GM12878 (cell line): ENCODE measurements around the gene RGS6. TPM values are rescaled to one million over a fixed set of nuclear protein-coding genes. Genes with fewer than 3 reads are reported as not detected.

ENCODE experiments used
- ATAC-seq: fragments of 200-7000 bp; cut with Tn5 transposase; 3 replicates; pipeline ENCODE4 v1.9.1; 2020; ENCODE audit warnings: mild to moderate bottlenecking, moderate library complexity
- BruUV-seq: library from RNA; stranded (reverse); fragments of 400-500 nt; replicated peaks from 2 replicates; lab custom pipeline; 2021; lab: Mats Ljungman, UMichigan
- CTCF ChIA-PET: fragments of 300-600 bp; sonication (Branson Sonifier 250); formaldehyde crosslinking; extraction: SDS; loops from one replicate; lab custom pipeline; 2021; ENCODE audit warnings: inconsistent platforms; lab: Yijun Ruan, JAX
- POLR2A ChIA-PET: fragments of 350-600 bp; formaldehyde crosslinking; extraction: SDS; loops from one replicate; lab custom pipeline; 2021; ENCODE audit warnings: inconsistent platforms; lab: Charles Lee
- RAD21 ChIA-PET: fragments of 300-600 bp; sonication (Branson Sonifier 250); formaldehyde crosslinking; loops from one replicate; lab custom pipeline; 2023; ENCODE audit warnings: antibody characterized with exemption; ENCODE audit not compliant: unreplicated experiment; lab: Charles Lee
- SMC1A ChIA-PET: fragments of 300-600 bp; sonication (Branson Sonifier 250); formaldehyde crosslinking; loops from one replicate; lab custom pipeline; 2023; ENCODE audit not compliant: unreplicated experiment, uncharacterized antibody; lab: Charles Lee
- DNase-seq: peaks from one replicate; pipeline ENCODE4 v3.0.0-alpha.2; 2011; ENCODE audit warnings: low read depth, low spot score
- FAIRE-seq: peaks from 3 replicates; lab custom pipeline; 2011; peaks lifted over from hg19 to GRCh38; lab: Jason Lieb, UNC
- H2AFZ ChIP-seq: 2 replicates; pipeline ENCODE4 v1.6.0; 2011; ENCODE audit warnings: low read depth, low read length, control low read depth; ENCODE audit not compliant: control insufficient read depth
- H3K27ac ChIP-seq: 2 replicates; pipeline ENCODE4 v1.5.1; 2011; ENCODE audit warnings: control low read depth; ENCODE audit not compliant: control insufficient read depth, insufficient read depth
- H3K27me3 ChIP-seq, 2 experiments: replicated peaks in 1 of 2; 2 replicates each; pipeline versions ENCODE4 v1.6.0 to v1.6.1; 2011; ENCODE audit warnings: low read length in 1 of 2; ENCODE audit not compliant: control insufficient read depth in 2 of 2, insufficient read depth in 2 of 2
- H3K36me3 ChIP-seq, 2 experiments: 2 replicates each; pipeline ENCODE4 v1.5.1; 2011; ENCODE audit warnings: low read length in 1 of 2; ENCODE audit not compliant: control insufficient read depth in 2 of 2, insufficient read depth in 2 of 2
- H3K4me1 ChIP-seq: 2 replicates; pipeline ENCODE4 v1.6.1; 2011; ENCODE audit warnings: mild to moderate bottlenecking, low read length, moderate library complexity, mixed read lengths; ENCODE audit not compliant: control insufficient read depth, insufficient read depth
- H3K4me2 ChIP-seq: 2 replicates; pipeline ENCODE4 v1.6.0; 2011; ENCODE audit warnings: control low read depth; ENCODE audit not compliant: control insufficient read depth, insufficient read depth
- H3K4me3 ChIP-seq: fragments of 200-600 bp; sonication (generic); 2 replicates; pipeline ENCODE4 v1.5.1; 2016
- H3K79me2 ChIP-seq: 2 replicates; pipeline ENCODE4 v1.6.0; 2011; ENCODE audit warnings: low read length; ENCODE audit not compliant: control insufficient read depth, insufficient read depth
- H3K9ac ChIP-seq: 2 replicates; pipeline ENCODE4 v1.8.0; 2011; ENCODE audit warnings: low read length, control low read depth, mixed read lengths; ENCODE audit not compliant: control insufficient read depth, insufficient read depth
- H3K9me3 ChIP-seq: replicated peaks from 3 replicates; pipeline ENCODE4 v1.5.1; 2011; ENCODE audit warnings: mild to moderate bottlenecking, low read length; ENCODE audit not compliant: control insufficient read depth, insufficient read depth
- H4K20me1 ChIP-seq: 2 replicates; pipeline ENCODE4 v1.6.0; 2011; ENCODE audit not compliant: control insufficient read depth, insufficient read depth
- FOXK2 ChIP-seq: fragments of 450-650 bp; IDR thresholded peaks from 2 replicates; pipeline ENCODE4 v1.6.1; 2017; ENCODE audit warnings: mild to moderate bottlenecking, moderate library complexity
- PAX5 ChIP-seq: IDR thresholded peaks from 2 replicates; pipeline ENCODE4 v1.6.1; 2011; ENCODE audit warnings: low read depth, low read length, borderline replicate concordance
- WGBS: methylation state at CpG from one replicate; pipeline ENCODE4 v1.1.6; 2016; ENCODE audit warnings: low lambda C conversion rate; ENCODE audit not compliant: insufficient replicate concordance, insufficient coverage; ENCODE audit errors: missing lambda C conversion rate; 5-methylcytosine and 5-hydroxymethylcytosine counted together
- in situ Hi-C: fragments of 300-500 bp; cut with MboI; formaldehyde crosslinking; loops from 9 replicates; pipeline ENCODE4 v1.14.3; 2018; ENCODE audit warnings: mixed read lengths
- intact Hi-C: fragments of 100-400 bp; cut with micrococcal nuclease; formaldehyde crosslinking; loops from one replicate; pipeline ENCODE4 v1.14.2; 2022; ENCODE audit not compliant: unreplicated experiment
- polyA plus RNA-seq, 11 experiments: library from polyadenylated mRNA; depleted of rRNA in 4 of 11; unstranded in 6 of 11; stranded (reverse) in 5 of 11; fragments of >200 nt; fragmentation: Nextera tagmentation in 4 of 11; fragmentation: Illumina TruSeq in 1 of 11; extraction: Ambion mirVana in 4 of 11; extraction: Trizol in 1 of 11; gene quantifications; 1 replicate in 1 of 11; 2 replicates in 10 of 11; pipeline versions ENCODE4 v1.2.1 to v1.2.3, GENCODE V29; 2011 to 2016; ENCODE audit warnings: inconsistent platforms in 2 of 11, missing spikeins in 2 of 11, low read depth in 1 of 11
- total RNA-seq, 4 experiments: library from RNA; depleted of rRNA in 3 of 4; stranded (reverse); fragments of >200 nt in 3 of 4; fragmentation: Illumina TruSeq in 1 of 4; extraction: Trizol in 1 of 4; gene quantifications; 2 replicates each; pipeline versions ENCODE4 v1.2.1 to v1.2.3, GENCODE V29; 2013 to 2021
- TF ChIP-seq, protein P1 (sequence below): fragments of 150-350 bp; IDR thresholded peaks from 2 replicates; pipeline ENCODE4 v1.6.1; 2016; ENCODE audit warnings: low read depth, low read length
- TF ChIP-seq, protein P2 (sequence below): IDR thresholded peaks from 2 replicates; pipeline ENCODE4 v1.6.1; 2012; ENCODE audit warnings: low read depth, low read length, improper control_type of control experiment

Gene RGS6
- total and polyA plus RNA-seq, 10 of the 15 experiments (the other 5 are each of a cell fraction or from before 2014, with no cell fraction given) = 3.9 to 18.1 (median 12.4) TPM

DNA sequence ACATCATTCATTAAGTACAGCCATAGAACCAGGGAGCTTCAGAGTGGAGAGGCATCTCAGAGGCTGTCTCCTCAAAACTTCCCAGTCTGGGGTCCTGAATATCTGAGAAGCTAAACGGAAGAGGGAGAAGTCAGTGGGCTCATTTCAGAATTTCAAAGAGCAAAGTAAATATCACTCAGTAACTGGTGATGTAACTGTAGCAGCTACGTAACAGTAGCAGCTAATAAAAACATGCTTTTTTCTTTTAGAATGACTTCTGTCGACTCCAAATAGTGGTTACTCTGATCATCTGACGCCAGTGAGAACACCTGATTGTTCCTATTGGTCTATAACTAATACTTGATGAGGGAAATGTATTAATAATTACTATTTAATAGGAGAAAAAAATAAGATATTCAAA is 578.3 kb downstream of the RGS6 start:
- BruUV-seq = no TSS peak
- H2AFZ ChIP-seq = no peak overlapping the region
- H3K27ac ChIP-seq = no peak overlapping the region
- ChIA-PET RAD21 (interaction anchor here (3.2 kb wide), 1 partner anchor 33 kb away, joined by 15 read pairs; no protein-coding TSS in a partner anchor), SMC1A (interaction anchor here (1.9 to 7.9 kb wide), 3 partner anchors 32 to 438 kb away, joined by 7 to 84 read pairs (median 11); no protein-coding TSS in a partner anchor), CTCF (interaction anchor here (1.0 to 12.6 kb wide), 4 partner anchors 383 to 439 kb away, joined by 3 to 520 read pairs (median 4); partner anchors contain the start of gene DPF3), POLR2A (interaction anchor here (1.0 kb wide), 1 partner anchor 13 kb away, joined by 3 read pairs; no protein-coding TSS in a partner anchor)
- no peak for TF ChIP-seq PAX5
- TF ChIP-seq, protein P1, sequence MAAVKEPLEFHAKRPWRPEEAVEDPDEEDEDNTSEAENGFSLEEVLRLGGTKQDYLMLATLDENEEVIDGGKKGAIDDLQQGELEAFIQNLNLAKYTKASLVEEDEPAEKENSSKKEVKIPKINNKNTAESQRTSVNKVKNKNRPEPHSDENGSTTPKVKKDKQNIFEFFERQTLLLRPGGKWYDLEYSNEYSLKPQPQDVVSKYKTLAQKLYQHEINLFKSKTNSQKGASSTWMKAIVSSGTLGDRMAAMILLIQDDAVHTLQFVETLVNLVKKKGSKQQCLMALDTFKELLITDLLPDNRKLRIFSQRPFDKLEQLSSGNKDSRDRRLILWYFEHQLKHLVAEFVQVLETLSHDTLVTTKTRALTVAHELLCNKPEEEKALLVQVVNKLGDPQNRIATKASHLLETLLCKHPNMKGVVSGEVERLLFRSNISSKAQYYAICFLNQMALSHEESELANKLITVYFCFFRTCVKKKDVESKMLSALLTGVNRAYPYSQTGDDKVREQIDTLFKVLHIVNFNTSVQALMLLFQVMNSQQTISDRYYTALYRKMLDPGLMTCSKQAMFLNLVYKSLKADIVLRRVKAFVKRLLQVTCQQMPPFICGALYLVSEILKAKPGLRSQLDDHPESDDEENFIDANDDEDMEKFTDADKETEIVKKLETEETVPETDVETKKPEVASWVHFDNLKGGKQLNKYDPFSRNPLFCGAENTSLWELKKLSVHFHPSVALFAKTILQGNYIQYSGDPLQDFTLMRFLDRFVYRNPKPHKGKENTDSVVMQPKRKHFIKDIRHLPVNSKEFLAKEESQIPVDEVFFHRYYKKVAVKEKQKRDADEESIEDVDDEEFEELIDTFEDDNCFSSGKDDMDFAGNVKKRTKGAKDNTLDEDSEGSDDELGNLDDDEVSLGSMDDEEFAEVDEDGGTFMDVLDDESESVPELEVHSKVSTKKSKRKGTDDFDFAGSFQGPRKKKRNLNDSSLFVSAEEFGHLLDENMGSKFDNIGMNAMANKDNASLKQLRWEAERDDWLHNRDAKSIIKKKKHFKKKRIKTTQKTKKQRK = no peak
- TF ChIP-seq, protein P2, sequence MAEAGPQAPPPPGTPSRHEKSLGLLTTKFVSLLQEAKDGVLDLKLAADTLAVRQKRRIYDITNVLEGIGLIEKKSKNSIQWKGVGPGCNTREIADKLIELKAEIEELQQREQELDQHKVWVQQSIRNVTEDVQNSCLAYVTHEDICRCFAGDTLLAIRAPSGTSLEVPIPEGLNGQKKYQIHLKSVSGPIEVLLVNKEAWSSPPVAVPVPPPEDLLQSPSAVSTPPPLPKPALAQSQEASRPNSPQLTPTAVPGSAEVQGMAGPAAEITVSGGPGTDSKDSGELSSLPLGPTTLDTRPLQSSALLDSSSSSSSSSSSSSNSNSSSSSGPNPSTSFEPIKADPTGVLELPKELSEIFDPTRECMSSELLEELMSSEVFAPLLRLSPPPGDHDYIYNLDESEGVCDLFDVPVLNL = no peak
- no peak for TF ChIP-seq FOXK2
- H3K36me3 ChIP-seq = no peaks in the 10 kb centered on the region
- no peak for DNase-seq
- intact Hi-C loops = loop anchor here (10.0 kb wide), 1 partner anchor 304 kb away; no protein-coding TSS in a partner anchor
- H3K4me2 ChIP-seq = no peak overlapping the region
- H4K20me1 ChIP-seq = no peaks in the 10 kb centered on the region
- ATAC-seq = no peak
- no peaks in the 10 kb centered on the region for H3K27me3 ChIP-seq
- no peak overlapping the region for H3K4me3 ChIP-seq
- H3K79me2 ChIP-seq = no peaks in the 10 kb centered on the region
- H3K4me1 ChIP-seq = peaks cover 10% of the 10 kb centered on the region
- in situ Hi-C loops = loop anchor here (5.0 to 10.0 kb wide), 2 partner anchors 437 to 964 kb away; no protein-coding TSS in a partner anchor
- no peak overlapping the region for H3K9ac ChIP-seq
- FAIRE-seq = no peak
- WGBS = 75% methylated on average over 4 of the region's 4 CpGs
- H3K9me3 ChIP-seq = no peaks in the 10 kb centered on the region; the same call in 1 of the 3 replicates
